ENCODE results near the gene ACTR3C. TPM values are rescaled to one million over a fixed set of nuclear protein-coding genes. Genes with fewer than 3 reads are reported as not detected.
"Not testable (repeated sequence)": the region's sequence is repeated elsewhere in the genome, so short reads cannot be mapped to it uniquely, and the experiment has no call there.

ACTR3C gene
- total and polyA plus RNA-seq, 3 donors from 2014 or later = 6.1 to 13.0 (median 12.2) TPM

DNA sequence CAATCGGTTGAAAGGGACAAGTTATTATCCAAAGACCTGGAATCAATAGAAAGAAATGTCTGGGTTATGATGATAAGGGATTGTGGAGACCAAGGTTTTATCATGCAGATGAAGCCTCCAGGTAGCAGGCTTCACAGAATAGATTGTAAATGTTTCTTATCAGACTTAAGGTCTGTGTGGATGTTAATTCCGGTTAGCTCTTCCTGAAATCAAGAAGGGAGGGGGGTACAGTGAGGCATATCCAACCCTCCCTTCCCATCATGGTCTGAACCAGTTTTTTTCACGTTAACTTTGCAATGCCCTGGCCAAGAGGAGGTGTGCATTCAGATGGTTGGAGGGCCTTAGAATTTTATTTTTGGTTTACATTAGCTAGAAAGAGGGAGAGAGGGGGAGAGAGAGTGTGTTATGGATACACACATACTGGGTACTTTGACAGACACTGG lies 10.0 kb downstream of the ACTR3C start:
- TF ChIP-seq, protein P1, sequence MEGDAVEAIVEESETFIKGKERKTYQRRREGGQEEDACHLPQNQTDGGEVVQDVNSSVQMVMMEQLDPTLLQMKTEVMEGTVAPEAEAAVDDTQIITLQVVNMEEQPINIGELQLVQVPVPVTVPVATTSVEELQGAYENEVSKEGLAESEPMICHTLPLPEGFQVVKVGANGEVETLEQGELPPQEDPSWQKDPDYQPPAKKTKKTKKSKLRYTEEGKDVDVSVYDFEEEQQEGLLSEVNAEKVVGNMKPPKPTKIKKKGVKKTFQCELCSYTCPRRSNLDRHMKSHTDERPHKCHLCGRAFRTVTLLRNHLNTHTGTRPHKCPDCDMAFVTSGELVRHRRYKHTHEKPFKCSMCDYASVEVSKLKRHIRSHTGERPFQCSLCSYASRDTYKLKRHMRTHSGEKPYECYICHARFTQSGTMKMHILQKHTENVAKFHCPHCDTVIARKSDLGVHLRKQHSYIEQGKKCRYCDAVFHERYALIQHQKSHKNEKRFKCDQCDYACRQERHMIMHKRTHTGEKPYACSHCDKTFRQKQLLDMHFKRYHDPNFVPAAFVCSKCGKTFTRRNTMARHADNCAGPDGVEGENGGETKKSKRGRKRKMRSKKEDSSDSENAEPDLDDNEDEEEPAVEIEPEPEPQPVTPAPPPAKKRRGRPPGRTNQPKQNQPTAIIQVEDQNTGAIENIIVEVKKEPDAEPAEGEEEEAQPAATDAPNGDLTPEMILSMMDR (IDR thresholded peaks at IDR 0.05) = no peak
- TF ChIP-seq POLR2A (IDR thresholded peaks at IDR 0.05) = no peak
- DNase-seq = no peak

DNA sequence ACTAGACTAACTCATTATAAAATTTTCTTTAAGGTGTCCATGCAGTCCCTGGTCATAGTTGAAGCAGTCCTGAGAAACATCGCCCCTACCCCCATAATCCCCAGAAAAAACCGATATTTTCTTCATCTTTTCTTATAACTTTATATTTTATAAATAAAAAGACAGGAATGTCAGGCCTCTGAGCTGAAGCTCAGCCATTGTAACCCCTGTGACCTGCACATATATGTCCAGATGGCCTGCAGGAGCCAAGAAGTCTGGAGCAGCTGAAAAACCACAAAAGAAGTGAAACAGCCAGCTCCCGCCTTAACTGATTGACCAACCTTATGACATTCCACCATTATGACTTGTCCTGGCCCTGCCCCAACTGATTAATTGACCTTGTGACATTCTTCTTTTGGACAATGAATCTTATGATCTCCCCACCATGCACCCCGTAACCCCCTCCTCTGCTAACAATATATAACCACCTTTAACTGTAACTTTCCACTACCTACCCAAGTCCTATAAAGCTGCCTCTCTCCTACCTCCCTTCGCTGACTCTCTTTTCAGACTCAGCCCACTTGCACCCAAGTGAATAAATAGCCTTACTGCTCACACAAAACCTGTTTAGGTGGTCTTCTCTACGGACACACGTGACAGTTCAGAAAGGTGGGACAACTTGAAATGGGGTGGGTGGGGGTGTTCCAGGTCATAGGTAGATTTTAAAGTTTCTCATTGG lies 10.5 kb downstream of the ACTR3C start:
- intact Hi-C loops (cut with DNase I; ENCODE audit: low total_unique reads); H3K4me3 ChIP-seq; H3K36me3 ChIP-seq (ENCODE audit: low read depth, missing control alignments); H3K27me3 ChIP-seq; H3K9me3 ChIP-seq; H3K27ac ChIP-seq; H3K4me1 ChIP-seq; DNase-seq: not testable (repeated sequence)
- WGBS, 2 donors = 79 to 86% methylated on average over 7 of the region's 7 CpGs

More for the DNA sequence above, 10.0 kb downstream of the ACTR3C start:
- no peak overlapping the region for H3K4me3 ChIP-seq
- H3K27me3 ChIP-seq = no peaks in the 10 kb centered on the region
- H3K27ac ChIP-seq = no peak overlapping the region
- no peaks in the 10 kb centered on the region for H3K36me3 ChIP-seq (ENCODE audit: low read depth, missing control alignments)
- 75 to 80% methylated on average over 3 of the region's 3 CpGs for WGBS, 2 donors
- intact Hi-C loops (cut with DNase I; ENCODE audit: low total_unique reads) = no loop called here
- no peaks in the 10 kb centered on the region for H3K4me1 ChIP-seq
- H3K9me3 ChIP-seq = no peaks in the 10 kb centered on the region

- no peaks in the 10 kb centered on the region for H3K9me3 ChIP-seq
- no peak overlapping the region for H3K4me3 ChIP-seq
- H3K4me1 ChIP-seq = no peaks in the 10 kb centered on the region
- WGBS, 2 donors = 90 to 91% methylated on average over 5 of the region's 5 CpGs
- TF ChIP-seq, protein P1 (IDR thresholded peaks at IDR 0.05) = no peak
- no peak for TF ChIP-seq POLR2A (IDR thresholded peaks at IDR 0.05)
- H3K27ac ChIP-seq = no peak overlapping the region
- H3K36me3 ChIP-seq (ENCODE audit: low read depth, missing control alignments) = no peaks in the 10 kb centered on the region
- no peak for DNase-seq
- intact Hi-C loops (cut with DNase I; ENCODE audit: low total_unique reads) = no loop called here
- no peaks in the 10 kb centered on the region for H3K27me3 ChIP-seq
Observed at GRCh38 chr7:150311711-150312110, 11.6 kb downstream of the ACTR3C start.

DNA sequence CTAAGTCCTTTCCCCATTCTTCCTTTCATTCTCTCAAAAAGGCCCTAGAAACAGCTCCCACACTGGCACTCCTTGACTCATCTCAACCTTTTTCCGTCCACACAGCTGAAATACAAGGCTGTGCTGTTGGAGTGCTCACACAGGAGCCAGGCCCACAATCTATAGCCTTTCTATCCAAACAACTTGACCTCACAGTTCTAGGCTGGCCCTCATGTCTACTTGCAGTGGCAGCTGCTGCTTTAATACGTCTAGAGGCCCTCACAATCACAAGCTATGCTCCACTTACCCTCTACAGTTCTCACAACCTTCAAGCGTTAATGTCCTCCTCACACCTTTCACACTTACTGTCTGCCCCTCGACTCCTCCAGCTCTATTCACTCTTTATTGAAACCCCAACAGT lies 12.2 kb downstream of the ACTR3C start:
- no peaks in the 10 kb centered on the region for H3K36me3 ChIP-seq (ENCODE audit: low read depth, missing control alignments)
- H3K9me3 ChIP-seq = no peaks in the 10 kb centered on the region
- H3K27ac ChIP-seq = no peak overlapping the region
- H3K4me1 ChIP-seq = no peaks in the 10 kb centered on the region
- no peak overlapping the region for H3K4me3 ChIP-seq
- 93% methylated on average over 4 of the region's 4 CpGs for WGBS, 2 donors
- intact Hi-C loops (cut with DNase I; ENCODE audit: low total_unique reads) = no loop called here
- TF ChIP-seq, protein P1 (IDR thresholded peaks at IDR 0.05) = no peak
- TF ChIP-seq POLR2A (IDR thresholded peaks at IDR 0.05) = no peak
- no peak for DNase-seq
- H3K27me3 ChIP-seq = no peaks in the 10 kb centered on the region

- no peak for DNase-seq
- H3K27ac ChIP-seq = no peak overlapping the region
- H3K9me3 ChIP-seq = no peaks in the 10 kb centered on the region
- H3K36me3 ChIP-seq (ENCODE audit: low read depth, missing control alignments) = no peaks in the 10 kb centered on the region
- TF ChIP-seq POLR2A (IDR thresholded peaks at IDR 0.05) = no peak
- TF ChIP-seq, protein P1 (IDR thresholded peaks at IDR 0.05) = no peak
- no peaks in the 10 kb centered on the region for H3K27me3 ChIP-seq
- intact Hi-C loops (cut with DNase I; ENCODE audit: low total_unique reads) = no loop called here
- no peaks in the 10 kb centered on the region for H3K4me1 ChIP-seq
- H3K4me3 ChIP-seq = no peak overlapping the region
Observed at GRCh38 chr7:150308575-150308974, 14.8 kb downstream of the ACTR3C start.

Data from testis (tissue), 3 donors.